Trophoblast cell (in vitro differentiated cells and primary cell): ENCODE results near the gene THG1L.
A peak's percentile ranks its signal among the peaks of the same experiment; 100 is the strongest.

Experiments
- DNase-seq, 2 donors: peaks; one replicate each; pipeline ENCODE4 v3.0.0-alpha.2; 2016
- H2AFZ ChIP-seq: 2 replicates; pipeline ENCODE4 v1.6.1; 2013; ENCODE audit warnings: low read length, moderate library complexity, mild to moderate bottlenecking; ENCODE audit not compliant: insufficient read depth, poor library complexity
- H2AK5ac ChIP-seq: 2 replicates; pipeline ENCODE4 v1.6.1; 2013; ENCODE audit warnings: mild to moderate bottlenecking, low read length
- H2BK120ac ChIP-seq: 2 replicates; pipeline ENCODE4 v1.6.1; 2013; ENCODE audit warnings: low read length, mild to moderate bottlenecking, moderate library complexity; ENCODE audit not compliant: insufficient read depth, poor library complexity
- H2BK12ac ChIP-seq: 2 replicates; pipeline ENCODE4 v1.6.1; 2013; ENCODE audit warnings: mild to moderate bottlenecking, low read length, moderate library complexity
- H2BK5ac ChIP-seq: 2 replicates; pipeline ENCODE4 v1.6.1; 2013; ENCODE audit warnings: low read length, low read depth, moderate library complexity, mild to moderate bottlenecking; ENCODE audit not compliant: poor library complexity
- H3K14ac ChIP-seq: 2 replicates; pipeline ENCODE4 v1.6.1; 2013; ENCODE audit warnings: mild to moderate bottlenecking, low read length
- H3K18ac ChIP-seq: 2 replicates; pipeline ENCODE4 v1.6.1; 2013; ENCODE audit warnings: mild to moderate bottlenecking, low read length
- H3K23ac ChIP-seq: 2 replicates; pipeline ENCODE4 v1.6.1; 2013; ENCODE audit warnings: low read length
- H3K27ac ChIP-seq: 2 replicates; pipeline ENCODE4 v1.5.1; 2013; ENCODE audit warnings: low read depth, mild to moderate bottlenecking, inconsistent platforms, low read length, moderate library complexity
- H3K27me3 ChIP-seq: 2 replicates; pipeline ENCODE4 v1.6.1; 2013; ENCODE audit warnings: inconsistent platforms, mild to moderate bottlenecking, low read length, moderate library complexity; ENCODE audit not compliant: insufficient read depth
- H3K36me3 ChIP-seq, 2 experiments: 1 replicate in 1 of 2; 2 replicates in 1 of 2; pipeline ENCODE4 v1.6.1; 2013; ENCODE audit warnings: low read length in 2 of 2, mild to moderate bottlenecking in 2 of 2, moderate library complexity in 1 of 2; ENCODE audit not compliant: insufficient read depth in 2 of 2, control insufficient read depth in 1 of 2
- H3K4ac ChIP-seq: 2 replicates; pipeline ENCODE4 v1.6.1; 2013; ENCODE audit warnings: low read depth, mild to moderate bottlenecking, low read length, moderate library complexity
- H3K4me1 ChIP-seq, 2 experiments: 1 replicate in 1 of 2; 2 replicates in 1 of 2; pipeline ENCODE4 v1.6.1; 2013; ENCODE audit warnings: low read length in 2 of 2, mild to moderate bottlenecking in 2 of 2, moderate library complexity in 1 of 2; ENCODE audit not compliant: insufficient read depth in 2 of 2, control insufficient read depth in 1 of 2
- H3K4me2 ChIP-seq: 2 replicates; pipeline ENCODE4 v1.6.1; 2013; ENCODE audit warnings: inconsistent platforms, mild to moderate bottlenecking, low read length, moderate library complexity
- H3K4me3 ChIP-seq: 2 replicates; pipeline ENCODE4 v1.5.1; 2013; ENCODE audit warnings: mild to moderate bottlenecking, low read depth, low read length, inconsistent platforms
- H3K79me1 ChIP-seq: one replicate; pipeline ENCODE4 v1.6.1; 2013; ENCODE audit warnings: low read length
- H3K79me2 ChIP-seq: 2 replicates; pipeline ENCODE4 v1.6.1; 2013; ENCODE audit warnings: low read length, mild to moderate bottlenecking; ENCODE audit not compliant: control insufficient read depth, insufficient read depth, poor library complexity
- H3K9ac ChIP-seq: 2 replicates; pipeline ENCODE4 v1.6.1; 2013; ENCODE audit warnings: mild to moderate bottlenecking, low read length
- H3K9me3 ChIP-seq: 2 replicates; pipeline ENCODE4 v1.6.1; 2013; ENCODE audit warnings: low read depth, mild to moderate bottlenecking, control low read depth, inconsistent platforms, low read length; ENCODE audit not compliant: insufficient read depth
- H4K12ac ChIP-seq: 2 replicates; pipeline ENCODE4 v1.6.1; 2013; ENCODE audit warnings: low read depth, mild to moderate bottlenecking, low read length, moderate library complexity
- H4K8ac ChIP-seq: 2 replicates; pipeline ENCODE4 v1.6.1; 2013; ENCODE audit warnings: low read depth, mild to moderate bottlenecking, low read length, moderate library complexity
- H4K91ac ChIP-seq: one replicate; pipeline ENCODE4 v1.6.1; 2013; ENCODE audit warnings: low read depth, mild to moderate bottlenecking, low read length, moderate library complexity
- WGBS: extraction: QIAGEN DNeasy Blood & Tissue Kit; methylation state at CpG from one replicate; pipeline ENCODE4 v1.1.7; 2013; ENCODE audit warnings: missing lambda C conversion rate; ENCODE audit not compliant: insufficient read length, insufficient coverage; ENCODE audit errors: extremely low coverage; 5-methylcytosine and 5-hydroxymethylcytosine counted together

THG1L gene

DNA sequence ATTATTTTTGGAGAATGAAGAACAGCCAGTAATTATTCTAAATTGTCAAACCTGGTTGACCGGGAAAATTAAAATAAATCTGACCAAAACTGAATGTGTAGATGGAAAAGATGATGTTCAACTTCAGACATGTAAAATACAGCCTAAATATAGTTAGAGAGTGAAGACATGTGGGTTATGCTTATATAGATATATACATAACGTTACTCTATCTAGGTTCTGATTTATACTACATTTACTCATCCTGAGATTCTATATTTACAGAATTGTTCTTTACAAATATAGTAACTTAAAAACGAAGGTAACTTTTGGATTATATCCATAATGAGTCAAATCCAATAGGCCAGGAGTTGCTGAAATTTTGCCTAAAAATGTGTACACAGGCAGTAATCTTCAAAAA lies 20.8 kb upstream of the THG1L start:
- Histone ChIP-seq H3K27ac (no peak overlapping the region), H3K27me3 (no peaks in the 10 kb centered on the region), H2BK5ac (no peak overlapping the region), H3K9me3 (no peaks in the 10 kb centered on the region), H3K23ac (no peak overlapping the region), H4K12ac (no peak overlapping the region), H3K4me3 (no peak overlapping the region), H2BK120ac (no peak overlapping the region), H3K36me3 (no peaks in the 10 kb centered on the region), H4K91ac (no peak overlapping the region), H3K14ac (no peak overlapping the region), H3K79me1 (no peaks in the 10 kb centered on the region), H4K8ac (no peak overlapping the region), H2BK12ac (no peak overlapping the region), H2AFZ (no peak overlapping the region), H3K18ac (no peak overlapping the region), H3K4ac (no peak overlapping the region), H3K4me1 (no peaks in the 10 kb centered on the region), H2AK5ac (no peak overlapping the region), H3K79me2 (no peaks in the 10 kb centered on the region), H3K4me2 (no peak overlapping the region), H3K9ac (no peak overlapping the region)
- no CpG with 5 or more reads among the region's 3 CpGs for WGBS
- no peak for DNase-seq

- Histone ChIP-seq H4K12ac (no peak overlapping the region), H2BK120ac (no peak overlapping the region), H3K36me3 (no peaks in the 10 kb centered on the region), H3K4me3 (no peak overlapping the region), H4K91ac (no peak overlapping the region), H3K79me2 (no peaks in the 10 kb centered on the region), H3K9me3 (no peaks in the 10 kb centered on the region), H2AK5ac (no peak overlapping the region), H3K23ac (no peak overlapping the region), H3K27me3 (no peaks in the 10 kb centered on the region), H2BK5ac (no peak overlapping the region), H3K9ac (no peak overlapping the region), H3K27ac (no peak overlapping the region), H3K18ac (no peak overlapping the region), H3K79me1 (no peaks in the 10 kb centered on the region), H4K8ac (no peak overlapping the region), H3K4ac (no peak overlapping the region), H2BK12ac (no peak overlapping the region), H3K14ac (no peak overlapping the region), H2AFZ (no peak overlapping the region), H3K4me2 (no peak overlapping the region), H3K4me1 (no peaks in the 10 kb centered on the region)
- WGBS: no CpG with 5 or more reads among the region's 2 CpGs
- DNase-seq: peak; percentile 29 to 81
These were observed 20.3 kb upstream of the THG1L start for GRCh38 chr5:157710882-157711281.

DNA sequence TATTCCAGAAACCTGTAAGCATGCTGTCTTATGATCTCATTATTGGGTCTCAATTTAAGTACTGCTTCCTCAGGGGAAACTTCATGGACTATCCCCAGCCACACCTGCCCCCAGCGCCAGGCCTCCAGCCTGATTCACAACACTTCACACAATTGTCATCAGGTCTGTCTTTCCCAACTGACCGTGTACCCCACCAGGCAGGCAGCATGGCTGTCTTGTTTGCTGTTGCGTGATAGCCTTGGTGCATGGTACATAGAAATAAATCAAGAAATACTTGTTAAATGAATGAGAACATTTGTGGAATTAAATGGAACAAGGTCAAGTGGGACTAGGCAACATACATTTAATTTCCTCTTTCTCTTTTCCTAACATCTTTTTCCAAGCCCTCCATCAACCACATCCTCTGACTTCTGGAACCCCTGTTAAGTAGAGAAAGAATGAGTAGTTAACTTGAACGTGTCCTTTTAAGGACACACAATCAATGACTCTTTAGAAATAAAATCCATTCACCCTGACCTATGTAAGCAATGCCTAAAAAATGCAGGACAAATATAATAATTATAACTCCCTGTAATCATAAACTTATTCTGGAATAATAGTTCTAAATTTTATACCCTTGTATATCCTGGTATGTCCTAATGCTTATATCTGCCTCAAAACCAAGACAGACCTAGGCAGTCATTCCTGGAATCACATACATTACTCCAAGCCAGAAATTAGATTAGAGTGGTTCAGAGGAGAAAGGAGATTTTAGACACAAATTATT lies 17.2 kb upstream of the THG1L start:
- DNase-seq: no peak
- no peak overlapping the region for H3K4me3 ChIP-seq
- no peak overlapping the region for H2AFZ ChIP-seq
- H4K12ac ChIP-seq: no peak overlapping the region
- H2AK5ac ChIP-seq: no peak overlapping the region
- no peaks in the 10 kb centered on the region for H3K4me1 ChIP-seq
- no peak overlapping the region for H4K8ac ChIP-seq
- H3K4ac ChIP-seq: no peak overlapping the region
- no CpG with 5 or more reads among the region's 4 CpGs for WGBS
- no peaks in the 10 kb centered on the region for H3K79me2 ChIP-seq
- no peak overlapping the region for H2BK120ac ChIP-seq
- no peaks in the 10 kb centered on the region for H3K36me3 ChIP-seq
- no peaks in the 10 kb centered on the region for H3K9me3 ChIP-seq
- no peaks in the 10 kb centered on the region for H3K79me1 ChIP-seq
- no peaks in the 10 kb centered on the region for H3K27me3 ChIP-seq
- no peak overlapping the region for H3K27ac ChIP-seq
- H3K9ac ChIP-seq: no peak overlapping the region
- no peak overlapping the region for H3K18ac ChIP-seq
- no peak overlapping the region for H3K4me2 ChIP-seq
- H2BK5ac ChIP-seq: no peak overlapping the region
- H4K91ac ChIP-seq: no peak overlapping the region
- no peak overlapping the region for H2BK12ac ChIP-seq
- no peak overlapping the region for H3K23ac ChIP-seq
- H3K14ac ChIP-seq: no peak overlapping the region

GRCh38 chr5:157714596-157714864 lies 16.7 kb upstream of the THG1L start:
- H3K4me2 ChIP-seq: no peak overlapping the region
- no peaks in the 10 kb centered on the region for H3K4me1 ChIP-seq
- H3K23ac ChIP-seq: no peak overlapping the region
- H2BK120ac ChIP-seq: no peak overlapping the region
- no peak overlapping the region for H2AK5ac ChIP-seq
- H3K36me3 ChIP-seq: no peaks in the 10 kb centered on the region
- H4K91ac ChIP-seq: no peak overlapping the region
- no peaks in the 10 kb centered on the region for H3K27me3 ChIP-seq
- H4K8ac ChIP-seq: no peak overlapping the region
- H3K79me1 ChIP-seq: no peaks in the 10 kb centered on the region
- H3K4me3 ChIP-seq: no peak overlapping the region
- no peak overlapping the region for H3K9ac ChIP-seq
- no peak overlapping the region for H3K4ac ChIP-seq
- no peak overlapping the region for H2AFZ ChIP-seq
- no peak overlapping the region for H3K18ac ChIP-seq
- no peak overlapping the region for H2BK5ac ChIP-seq
- no peak overlapping the region for H2BK12ac ChIP-seq
- DNase-seq: no peak
- H3K27ac ChIP-seq: no peak overlapping the region
- H4K12ac ChIP-seq: no peak overlapping the region
- no peak overlapping the region for H3K14ac ChIP-seq
- no peaks in the 10 kb centered on the region for H3K9me3 ChIP-seq
- H3K79me2 ChIP-seq: no peaks in the 10 kb centered on the region
